Natural killer cell (primary cell): Measurements from ENCODE around the gene SERTAD4. TPM values are rescaled to one million over a fixed set of nuclear protein-coding genes. Genes with fewer than 3 reads are reported as not detected.

ENCODE experiments used
- ATAC-seq, 3 donors: fragments of 150-1000 bp in 2 of 3; fragments of 200-7000 bp in 1 of 3; cut with Tn5 transposase; 1 replicate in 1 of 3; 2 replicates in 2 of 3; pipeline ENCODE4 v1.10.0; 2021; ENCODE audit warnings: mild to moderate bottlenecking in 2 of 3, moderate library complexity in 2 of 3
- DNase-seq, 2 donors: peaks; one replicate each; pipeline versions ENCODE4 v3.0.0 to v3.0.0-alpha.2; 2013 to 2021; ENCODE audit warnings: mixed read lengths in 1 of 2
- H3K27ac ChIP-seq: one replicate; pipeline ENCODE4 v1.5.1; 2013; ENCODE audit warnings: mild to moderate bottlenecking, low read length
- H3K27me3 ChIP-seq: one replicate; pipeline ENCODE4 v1.6.1; 2013; ENCODE audit warnings: low read length; ENCODE audit not compliant: control insufficient read depth, insufficient read depth
- H3K36me3 ChIP-seq: one replicate; pipeline ENCODE4 v1.6.1; 2013; ENCODE audit warnings: low read length; ENCODE audit not compliant: control insufficient read depth, insufficient read depth
- H3K4me1 ChIP-seq: one replicate; pipeline ENCODE4 v1.6.1; 2013; ENCODE audit warnings: low read length; ENCODE audit not compliant: control insufficient read depth, insufficient read depth
- H3K4me3 ChIP-seq: one replicate; pipeline ENCODE4 v1.5.1; 2013; ENCODE audit warnings: low read length
- H3K9me3 ChIP-seq: one replicate; pipeline ENCODE4 v1.6.1; 2013; ENCODE audit warnings: low read length; ENCODE audit not compliant: control insufficient read depth, insufficient read depth
- H3K27ac Mint-ChIP-seq, 2 donors: one replicate each; pipeline ENCODE4 v1.8.0; 2022; ENCODE audit warnings: mild to moderate bottlenecking in 2 of 2, mixed read lengths in 2 of 2, moderate library complexity in 1 of 2
- H3K27me3 Mint-ChIP-seq, 2 donors: one replicate each; pipeline ENCODE4 v1.8.0; 2022; ENCODE audit warnings: low read depth in 2 of 2, mixed read lengths in 2 of 2
- H3K36me3 Mint-ChIP-seq: one replicate; pipeline ENCODE4 v1.8.0; 2022; ENCODE audit warnings: mixed read lengths
- H3K4me1 Mint-ChIP-seq, 2 donors: one replicate each; pipeline ENCODE4 v1.8.0; 2022; ENCODE audit warnings: mixed read lengths in 2 of 2
- H3K4me3 Mint-ChIP-seq: one replicate; pipeline ENCODE4 v1.8.0; 2022; ENCODE audit warnings: mild to moderate bottlenecking, moderate library complexity, mixed read lengths
- H3K9me3 Mint-ChIP-seq, 2 donors: one replicate each; pipeline ENCODE4 v1.8.0; 2022; ENCODE audit warnings: mixed read lengths in 2 of 2
- WGBS: methylation state at CpG from one replicate; pipeline ENCODE4 v1.1.7; 2013; ENCODE audit warnings: missing lambda C conversion rate; ENCODE audit not compliant: insufficient coverage; 5-methylcytosine and 5-hydroxymethylcytosine counted together
- intact Hi-C: fragments of 100-400 bp; cut with micrococcal nuclease; formaldehyde crosslinking; loops from one replicate; pipeline ENCODE4 v1.14.2; 2022
- total RNA-seq, 4 donors: library from RNA; stranded (reverse); fragments of 120-200 nt in 1 of 4; gene quantifications; one replicate each; pipeline versions ENCODE4 v1.2.3 to v1.2.4, GENCODE V29; 2013 to 2022
- TF ChIP-seq, protein P1 (sequence below): fragments of 200-600 bp; IDR thresholded peaks from one replicate; pipeline ENCODE4 v1.8.0; 2022; ENCODE audit warnings: antibody characterized with exemption

Gene SERTAD4
- total RNA-seq, 3 donors from 2014 or later (not counting 1 experiment from before 2014, with no cell fraction given) = not detected

DNA sequence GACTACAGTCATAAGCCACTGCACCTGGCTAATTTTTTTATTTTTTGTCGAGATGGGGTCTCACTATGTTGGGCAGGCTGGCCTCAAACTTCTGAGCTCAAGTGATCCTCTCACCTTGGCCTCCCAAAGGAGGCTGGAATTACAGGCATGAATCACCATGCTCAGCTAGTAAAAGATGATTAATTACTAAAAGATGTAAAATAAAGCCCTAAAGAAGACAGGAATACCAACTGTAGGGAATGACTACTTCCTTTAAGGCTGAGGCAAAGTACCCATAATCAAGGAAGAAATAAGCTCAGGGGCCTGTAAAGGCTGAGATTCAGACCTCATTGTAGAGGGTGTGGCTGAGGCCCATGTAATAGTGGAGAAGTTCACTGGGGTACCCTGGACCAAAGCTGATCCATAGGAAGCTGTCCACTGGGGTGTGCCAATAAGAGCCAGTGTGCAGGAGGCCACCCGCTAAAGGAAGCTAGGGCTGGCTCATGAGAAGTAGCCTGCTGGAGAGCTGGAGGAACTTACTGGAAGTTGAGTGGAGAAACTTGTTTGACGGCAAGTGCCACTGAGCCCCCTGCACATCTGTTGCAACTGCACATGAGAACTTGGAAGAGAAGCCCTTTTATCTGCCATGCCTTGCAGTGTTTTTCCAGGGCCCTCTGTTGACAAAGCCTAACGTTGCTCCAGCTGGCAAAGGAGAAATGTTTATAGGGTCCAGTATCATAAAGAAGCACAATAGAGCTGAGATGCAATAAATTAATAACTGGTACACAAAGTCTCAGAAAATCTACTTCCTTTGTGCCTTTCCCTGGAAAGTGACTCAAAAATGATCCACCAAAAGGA lies 17.8 kb upstream of the SERTAD4 start:
- no peaks in the 10 kb centered on the region for H3K4me1 Mint-ChIP-seq

DNA sequence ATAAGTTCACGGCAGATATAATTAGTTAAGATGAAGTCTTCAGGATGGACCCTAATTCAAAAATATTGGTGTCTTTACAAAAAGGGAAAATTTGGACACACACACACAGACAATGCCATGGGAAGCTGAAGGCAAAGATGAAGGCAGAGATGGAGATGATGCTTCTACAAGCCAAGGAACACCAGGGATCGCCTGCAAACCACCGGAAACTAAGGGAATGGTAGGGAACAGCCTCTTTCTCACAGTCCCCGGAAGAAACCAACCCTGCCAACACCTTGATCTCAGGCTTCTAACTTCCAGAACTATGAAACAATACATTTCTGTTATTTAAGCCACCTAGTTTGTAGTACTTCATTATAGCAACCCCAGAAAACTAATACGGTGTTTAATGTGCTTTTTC lies 15.1 kb upstream of the SERTAD4 start:
- Mint-ChIP-seq H3K4me1 (no peaks in the 10 kb centered on the region), H3K9me3 (peaks cover 3 to 4% of the 10 kb centered on the region in 2 donors), H3K27ac (no peak overlapping the region), H3K27me3 (peaks cover 11 to 20% of the 10 kb centered on the region in 2 donors), H3K36me3 (no peaks in the 10 kb centered on the region), H3K4me3 (no peak overlapping the region)
- Histone ChIP-seq H3K4me3 (no peak overlapping the region), H3K4me1 (no peaks in the 10 kb centered on the region), H3K27me3 (no peaks in the 10 kb centered on the region), H3K36me3 (no peaks in the 10 kb centered on the region), H3K9me3 (no peaks in the 10 kb centered on the region), H3K27ac (no peak overlapping the region)
- DNase-seq = no peak
- TF ChIP-seq, protein P1, sequence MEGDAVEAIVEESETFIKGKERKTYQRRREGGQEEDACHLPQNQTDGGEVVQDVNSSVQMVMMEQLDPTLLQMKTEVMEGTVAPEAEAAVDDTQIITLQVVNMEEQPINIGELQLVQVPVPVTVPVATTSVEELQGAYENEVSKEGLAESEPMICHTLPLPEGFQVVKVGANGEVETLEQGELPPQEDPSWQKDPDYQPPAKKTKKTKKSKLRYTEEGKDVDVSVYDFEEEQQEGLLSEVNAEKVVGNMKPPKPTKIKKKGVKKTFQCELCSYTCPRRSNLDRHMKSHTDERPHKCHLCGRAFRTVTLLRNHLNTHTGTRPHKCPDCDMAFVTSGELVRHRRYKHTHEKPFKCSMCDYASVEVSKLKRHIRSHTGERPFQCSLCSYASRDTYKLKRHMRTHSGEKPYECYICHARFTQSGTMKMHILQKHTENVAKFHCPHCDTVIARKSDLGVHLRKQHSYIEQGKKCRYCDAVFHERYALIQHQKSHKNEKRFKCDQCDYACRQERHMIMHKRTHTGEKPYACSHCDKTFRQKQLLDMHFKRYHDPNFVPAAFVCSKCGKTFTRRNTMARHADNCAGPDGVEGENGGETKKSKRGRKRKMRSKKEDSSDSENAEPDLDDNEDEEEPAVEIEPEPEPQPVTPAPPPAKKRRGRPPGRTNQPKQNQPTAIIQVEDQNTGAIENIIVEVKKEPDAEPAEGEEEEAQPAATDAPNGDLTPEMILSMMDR = no peak
- 90% methylated on average over 4 of the region's 5 CpGs for WGBS
- intact Hi-C loops = no loop called here
- ATAC-seq = no peak

More for the DNA sequence above, 17.8 kb upstream of the SERTAD4 start:
- no peak overlapping the region for H3K4me3 ChIP-seq
- no peaks in the 10 kb centered on the region for H3K36me3 ChIP-seq
- Mint-ChIP-seq H3K27ac (no peak overlapping the region), H3K4me3 (no peak overlapping the region), H3K27me3 (peaks cover 12 to 14% of the 10 kb centered on the region in 2 donors), H3K36me3 (no peaks in the 10 kb centered on the region), H3K9me3 (peaks cover 3 to 4% of the 10 kb centered on the region in 2 donors)
- H3K27ac ChIP-seq = no peak overlapping the region
- intact Hi-C loops = no loop called here
- H3K4me1 ChIP-seq = no peaks in the 10 kb centered on the region
- H3K27me3 ChIP-seq = no peaks in the 10 kb centered on the region
- ATAC-seq = no peak
- H3K9me3 ChIP-seq = no peaks in the 10 kb centered on the region
- TF ChIP-seq, protein P1 = no peak
- DNase-seq = no peak
- WGBS = 83% methylated on average over 4 of the region's 4 CpGs

GRCh38 chr1:210218047-210218446 lies 14.5 kb upstream of the SERTAD4 start:
- peaks cover 3 to 4% of the 10 kb centered on the region in 2 donors for H3K9me3 Mint-ChIP-seq
- no peaks in the 10 kb centered on the region for H3K4me1 Mint-ChIP-seq
- TF ChIP-seq, protein P1 = no peak
- peaks cover 11 to 25% of the 10 kb centered on the region in 2 donors for H3K27me3 Mint-ChIP-seq
- H3K4me3 Mint-ChIP-seq = no peak overlapping the region
- 82% methylated on average over 3 of the region's 4 CpGs for WGBS
- ATAC-seq (no peak), DNase-seq (no peak)
- no peak overlapping the region for H3K27ac ChIP-seq
- intact Hi-C loops = no loop called here
- H3K36me3 Mint-ChIP-seq = no peaks in the 10 kb centered on the region
- no peaks in the 10 kb centered on the region for H3K36me3 ChIP-seq
- H3K4me3 ChIP-seq = no peak overlapping the region
- H3K9me3 ChIP-seq = no peaks in the 10 kb centered on the region
- no peaks in the 10 kb centered on the region for H3K27me3 ChIP-seq
- no peak overlapping the region for H3K27ac Mint-ChIP-seq
- no peaks in the 10 kb centered on the region for H3K4me1 ChIP-seq
